Loucy (cell line): ENCODE results near the gene BBX.

ENCODE experiments used
- EZH2phosphoT487 ChIP-seq: fragments of 200-600 bp; IDR thresholded peaks from 2 replicates; pipeline ENCODE4 v1.6.1; 2018; ENCODE audit warnings: antibody characterized with exemption, mild to moderate bottlenecking, moderate library complexity, borderline replicate concordance
- TF ChIP-seq, protein P1 (sequence below): fragments of 200-600 bp; sonication (generic); conservative IDR thresholded peaks from 2 replicates; pipeline ENCODE4 v1.5.1; 2014; ENCODE audit warnings: mild to moderate bottlenecking, antibody characterized with exemption, low read length

DNA sequence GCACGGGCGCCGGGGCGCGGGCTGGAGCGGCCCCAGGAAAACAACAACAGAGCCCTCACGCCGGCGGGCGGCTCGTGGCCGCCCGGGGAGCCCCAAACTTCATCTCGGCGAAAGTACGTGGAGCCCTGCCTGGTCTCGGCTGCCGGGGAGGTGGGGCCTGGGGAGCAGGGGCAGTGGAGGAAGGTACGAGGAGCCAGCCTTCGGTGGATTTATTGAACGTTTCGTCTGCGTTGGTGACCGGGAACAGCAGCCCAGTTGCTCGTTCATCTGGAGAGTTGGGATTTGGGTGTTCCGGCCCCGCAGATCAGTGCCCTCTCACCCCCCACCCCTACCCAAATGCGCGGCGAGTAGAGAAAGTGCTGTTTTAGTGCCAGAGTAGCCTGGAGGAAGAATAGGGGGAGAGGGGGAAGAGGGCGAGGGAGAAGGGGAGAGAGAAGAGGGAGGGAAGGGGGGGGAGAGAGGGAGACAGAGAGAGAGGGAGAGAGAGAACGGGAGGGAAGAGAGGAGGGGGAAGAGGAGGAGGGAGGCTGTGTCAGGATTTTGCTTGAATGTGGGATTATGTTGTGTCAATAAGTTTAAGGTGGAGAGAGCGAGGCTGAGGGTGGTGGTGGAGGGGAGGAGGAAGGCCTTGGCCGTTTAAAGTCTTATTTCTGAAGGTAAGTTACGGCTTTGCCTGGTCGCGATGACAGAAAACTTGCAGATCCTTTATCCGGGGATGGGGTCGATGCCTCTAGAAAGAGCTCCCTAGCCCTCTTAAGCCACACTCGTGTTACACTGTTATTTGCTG is 970 bp downstream of the BBX start:
- TF ChIP-seq, protein P1, sequence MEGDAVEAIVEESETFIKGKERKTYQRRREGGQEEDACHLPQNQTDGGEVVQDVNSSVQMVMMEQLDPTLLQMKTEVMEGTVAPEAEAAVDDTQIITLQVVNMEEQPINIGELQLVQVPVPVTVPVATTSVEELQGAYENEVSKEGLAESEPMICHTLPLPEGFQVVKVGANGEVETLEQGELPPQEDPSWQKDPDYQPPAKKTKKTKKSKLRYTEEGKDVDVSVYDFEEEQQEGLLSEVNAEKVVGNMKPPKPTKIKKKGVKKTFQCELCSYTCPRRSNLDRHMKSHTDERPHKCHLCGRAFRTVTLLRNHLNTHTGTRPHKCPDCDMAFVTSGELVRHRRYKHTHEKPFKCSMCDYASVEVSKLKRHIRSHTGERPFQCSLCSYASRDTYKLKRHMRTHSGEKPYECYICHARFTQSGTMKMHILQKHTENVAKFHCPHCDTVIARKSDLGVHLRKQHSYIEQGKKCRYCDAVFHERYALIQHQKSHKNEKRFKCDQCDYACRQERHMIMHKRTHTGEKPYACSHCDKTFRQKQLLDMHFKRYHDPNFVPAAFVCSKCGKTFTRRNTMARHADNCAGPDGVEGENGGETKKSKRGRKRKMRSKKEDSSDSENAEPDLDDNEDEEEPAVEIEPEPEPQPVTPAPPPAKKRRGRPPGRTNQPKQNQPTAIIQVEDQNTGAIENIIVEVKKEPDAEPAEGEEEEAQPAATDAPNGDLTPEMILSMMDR, result no peak
- no peak for TF ChIP-seq EZH2phosphoT487
